Upper lobe of left lung (tissue), 4 donors: ENCODE data around the gene C10orf143.

ENCODE experiments used
- CTCF ChIP-seq, 6 experiments: fragments of 450-650 bp in 4 of 6; fragments of 200-600 bp in 2 of 6; sonication (generic) in 2 of 6; IDR thresholded peaks; one replicate each; pipeline ENCODE4 v1.5.1; 2016 to 2019; ENCODE audit warnings: antibody characterized with exemption in 6 of 6
- EP300 ChIP-seq, 4 donors: sonication (generic); formaldehyde crosslinking; IDR thresholded peaks; one replicate each; pipeline ENCODE4 v1.5.1; 2017; ENCODE audit warnings: antibody characterized with exemption in 4 of 4, control low read depth in 2 of 4
- POLR2AphosphoS5 ChIP-seq, 2 donors: sonication (generic); formaldehyde crosslinking; IDR thresholded peaks; one replicate each; pipeline ENCODE4 v1.5.1; 2017; ENCODE audit warnings: antibody characterized with exemption in 2 of 2

- TF ChIP-seq CTCF (IDR thresholded peaks at IDR 0.05) (no peak), POLR2AphosphoS5 (IDR thresholded peaks at IDR 0.05) (no peak), EP300 (IDR thresholded peaks at IDR 0.05) (no peak)
Measured at GRCh38 chr10:130099344-130099743, 11.3 kb downstream of the C10orf143 start.
